Sigmoid colon (tissue), 4 donors: ENCODE results near the gene DCBLD2.

ENCODE experiments used
- EP300 ChIP-seq, 4 donors: sonication (generic); formaldehyde crosslinking; IDR thresholded peaks; one replicate each; pipeline ENCODE4 v1.6.1; 2017; ENCODE audit warnings: antibody characterized with exemption in 4 of 4
- POLR2A ChIP-seq, 2 donors: fragments of 450-650 bp; IDR thresholded peaks; one replicate each; pipeline ENCODE4 v1.6.1; 2016; ENCODE audit warnings: antibody characterized with exemption in 2 of 2, mild to moderate bottlenecking in 2 of 2, moderate library complexity in 2 of 2
- POLR2AphosphoS5 ChIP-seq, 4 donors: sonication (generic); formaldehyde crosslinking; IDR thresholded peaks; one replicate each; pipeline ENCODE4 v1.6.1; 2017; ENCODE audit warnings: antibody characterized with exemption in 4 of 4
- TF ChIP-seq, protein P1 (sequence below), 4 experiments: fragments of 450-650 bp in 3 of 4; fragments of 200-600 bp in 1 of 4; IDR thresholded peaks; one replicate each; pipeline ENCODE4 v1.5.1; 2016 to 2019; ENCODE audit warnings: antibody characterized with exemption in 4 of 4, mild to moderate bottlenecking in 3 of 4, moderate library complexity in 2 of 4

DNA sequence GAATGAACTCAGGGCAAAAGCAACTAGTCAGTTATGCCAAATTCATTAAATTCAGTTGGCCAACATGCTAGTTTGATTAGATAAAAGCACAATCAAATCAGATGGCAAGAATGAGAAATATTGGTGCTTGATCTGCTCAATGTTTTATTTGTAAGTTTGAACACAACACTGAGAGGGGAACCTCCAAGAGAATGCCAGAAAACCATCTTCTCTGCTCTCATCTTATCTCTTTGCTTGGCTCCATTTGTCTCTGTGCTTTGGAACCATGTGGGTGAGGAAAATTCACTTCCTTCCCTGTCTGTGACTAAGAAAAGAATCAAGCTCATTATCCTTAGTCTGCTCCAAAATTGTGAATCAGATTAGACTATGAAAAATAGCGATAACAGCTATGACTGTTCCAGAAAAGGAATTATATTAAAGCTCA is 43.6 kb upstream of the DCBLD2 start:
- TF ChIP-seq, protein P1, sequence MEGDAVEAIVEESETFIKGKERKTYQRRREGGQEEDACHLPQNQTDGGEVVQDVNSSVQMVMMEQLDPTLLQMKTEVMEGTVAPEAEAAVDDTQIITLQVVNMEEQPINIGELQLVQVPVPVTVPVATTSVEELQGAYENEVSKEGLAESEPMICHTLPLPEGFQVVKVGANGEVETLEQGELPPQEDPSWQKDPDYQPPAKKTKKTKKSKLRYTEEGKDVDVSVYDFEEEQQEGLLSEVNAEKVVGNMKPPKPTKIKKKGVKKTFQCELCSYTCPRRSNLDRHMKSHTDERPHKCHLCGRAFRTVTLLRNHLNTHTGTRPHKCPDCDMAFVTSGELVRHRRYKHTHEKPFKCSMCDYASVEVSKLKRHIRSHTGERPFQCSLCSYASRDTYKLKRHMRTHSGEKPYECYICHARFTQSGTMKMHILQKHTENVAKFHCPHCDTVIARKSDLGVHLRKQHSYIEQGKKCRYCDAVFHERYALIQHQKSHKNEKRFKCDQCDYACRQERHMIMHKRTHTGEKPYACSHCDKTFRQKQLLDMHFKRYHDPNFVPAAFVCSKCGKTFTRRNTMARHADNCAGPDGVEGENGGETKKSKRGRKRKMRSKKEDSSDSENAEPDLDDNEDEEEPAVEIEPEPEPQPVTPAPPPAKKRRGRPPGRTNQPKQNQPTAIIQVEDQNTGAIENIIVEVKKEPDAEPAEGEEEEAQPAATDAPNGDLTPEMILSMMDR (IDR thresholded peaks at IDR 0.05) = no peak
- TF ChIP-seq POLR2A (IDR thresholded peaks at IDR 0.05) (no peak), EP300 (IDR thresholded peaks at IDR 0.05) (no peak), POLR2AphosphoS5 (IDR thresholded peaks at IDR 0.05) (no peak)
